ENCODE measurements around the gene MARF1. TPM values are rescaled to one million over a fixed set of nuclear protein-coding genes. Genes with fewer than 3 reads are reported as not detected.
"Not testable (repeated sequence)": the region's sequence is repeated elsewhere in the genome, so short reads cannot be mapped to it uniquely, and the experiment has no call there.

MARF1 gene
- polyA plus RNA-seq, 1 experiment = 31.6 TPM

- no peak overlapping the region for H3K4me3 ChIP-seq (ENCODE audit: low read depth, low read length)
- ChIA-PET POLR2A (interaction anchor here (0.6 kb wide), 1 partner anchor 12 kb away, joined by 6 read pairs; no protein-coding TSS in a partner anchor), CTCF (interaction anchor here (0.7 kb wide), 1 partner anchor 22 kb away, joined by 4 read pairs; the partner anchor contains the start of gene MARF1)
- H3K27ac ChIP-seq (ENCODE audit: low read depth, low read length) = no peak overlapping the region
- H3K9me3 ChIP-seq (ENCODE audit: control insufficient read depth, insufficient read depth, low read length) = no peaks in the 10 kb centered on the region
- no peak for TF ChIP-seq CTCF (IDR thresholded peaks at IDR 0.05; ENCODE audit: low read depth, low read length)
- H3K27me3 ChIP-seq (ENCODE audit: control insufficient read depth, insufficient read depth, low read length) = no peaks in the 10 kb centered on the region
- no peak for DNase-seq (ENCODE audit: low read depth, low spot score)
Observed at GRCh38 chr16:15665107-15665506, 22.2 kb upstream of the MARF1 start.

- H3K9me3 ChIP-seq (ENCODE audit: control insufficient read depth, insufficient read depth, low read length) = no peaks in the 10 kb centered on the region
- no peak for TF ChIP-seq CTCF (IDR thresholded peaks at IDR 0.05; ENCODE audit: low read depth, low read length)
- ChIA-PET CTCF (interaction anchor here (0.6 kb wide), 2 partner anchors 15 to 159 kb away, joined by 3 to 7 read pairs; no protein-coding TSS in a partner anchor), POLR2A (no interaction called here)
- H3K4me3 ChIP-seq (ENCODE audit: low read depth, low read length) = no peak overlapping the region
- DNase-seq (ENCODE audit: low read depth, low spot score) = no peak
- no peaks in the 10 kb centered on the region for H3K27me3 ChIP-seq (ENCODE audit: control insufficient read depth, insufficient read depth, low read length)
- no peak overlapping the region for H3K27ac ChIP-seq (ENCODE audit: low read depth, low read length)
Observed at GRCh38 chr16:15660203-15660601, 17.2 kb upstream of the MARF1 start.

- no peak overlapping the region for H3K4me3 ChIP-seq (ENCODE audit: low read depth, low read length)
- H3K27me3 ChIP-seq (ENCODE audit: control insufficient read depth, insufficient read depth, low read length) = no peaks in the 10 kb centered on the region
- H3K9me3 ChIP-seq (ENCODE audit: control insufficient read depth, insufficient read depth, low read length) = no peaks in the 10 kb centered on the region
- CTCF ChIA-PET = no interaction called here
- no peak for TF ChIP-seq CTCF (IDR thresholded peaks at IDR 0.05; ENCODE audit: low read depth, low read length)
- no peak for DNase-seq (ENCODE audit: low read depth, low spot score)
- POLR2A ChIA-PET = no interaction called here
- no peak overlapping the region for H3K27ac ChIP-seq (ENCODE audit: low read depth, low read length)
Observed at GRCh38 chr16:15658556-15658955, 15.6 kb upstream of the MARF1 start.

- H3K4me3 ChIP-seq (ENCODE audit: low read depth, low read length) = no peak overlapping the region
- no peaks in the 10 kb centered on the region for H3K27me3 ChIP-seq (ENCODE audit: control insufficient read depth, insufficient read depth, low read length)
- TF ChIP-seq CTCF (IDR thresholded peaks at IDR 0.05; ENCODE audit: low read depth, low read length) = no peak
- CTCF ChIA-PET = no interaction called here
- H3K9me3 ChIP-seq (ENCODE audit: control insufficient read depth, insufficient read depth, low read length) = no peaks in the 10 kb centered on the region
- POLR2A ChIA-PET = no interaction called here
- H3K27ac ChIP-seq (ENCODE audit: low read depth, low read length) = no peak overlapping the region
- no peak for DNase-seq (ENCODE audit: low read depth, low spot score)
Observed at GRCh38 chr16:15658149-15658548, 15.2 kb upstream of the MARF1 start.

GRCh38 chr16:15655561-15655960, 12.6 kb upstream of the MARF1 start:
- CTCF ChIA-PET; POLR2A ChIA-PET; H3K27ac ChIP-seq (ENCODE audit: low read depth, low read length): not testable (repeated sequence)

GRCh38 chr16:15654591-15654990, 11.6 kb upstream of the MARF1 start:
- no peaks in the 10 kb centered on the region for H3K27me3 ChIP-seq (ENCODE audit: control insufficient read depth, insufficient read depth, low read length)
- CTCF ChIA-PET = interaction anchor here (0.6 kb wide), 1 partner anchor 53 kb away, joined by 3 read pairs; no protein-coding TSS in a partner anchor
- POLR2A ChIA-PET = no interaction called here
- no peak for TF ChIP-seq CTCF (IDR thresholded peaks at IDR 0.05; ENCODE audit: low read depth, low read length)
- no peak overlapping the region for H3K27ac ChIP-seq (ENCODE audit: low read depth, low read length)
- DNase-seq (ENCODE audit: low read depth, low spot score) = no peak
- H3K4me3 ChIP-seq (ENCODE audit: low read depth, low read length) = no peak overlapping the region
- H3K9me3 ChIP-seq (ENCODE audit: control insufficient read depth, insufficient read depth, low read length) = no peaks in the 10 kb centered on the region

More at GRCh38 chr16:15655561-15655960, 12.6 kb upstream of the MARF1 start:
- not testable (repeated sequence) for H3K4me3 ChIP-seq (ENCODE audit: low read depth, low read length); DNase-seq (ENCODE audit: low read depth, low spot score); H3K9me3 ChIP-seq (ENCODE audit: control insufficient read depth, insufficient read depth, low read length); H3K27me3 ChIP-seq (ENCODE audit: control insufficient read depth, insufficient read depth, low read length)

Data from AG04450 (cell line).